Neural cell (in vitro differentiated cells): ENCODE measurements around the gene NTMT1.

Experiments
- EP300 ChIP-seq: fragments of 450-650 bp; conservative IDR thresholded peaks from 2 replicates; pipeline ENCODE4 v1.6.1; 2014; ENCODE audit warnings: antibody characterized with exemption, mild to moderate bottlenecking, moderate library complexity; ENCODE audit not compliant: poor library complexity, severe bottlenecking
- EZH2 ChIP-seq: fragments of 200-600, 300-800 bp; shearing (Covaris generic), sonication (generic); IDR thresholded peaks from 2 replicates; pipeline ENCODE4 v1.6.1; 2014; ENCODE audit warnings: antibody characterized with exemption, low read length, borderline replicate concordance, mild to moderate bottlenecking; ENCODE audit not compliant: insufficient read depth, poor library complexity, severe bottlenecking
- MXI1 ChIP-seq: fragments of 450-650 bp; conservative IDR thresholded peaks from 2 replicates; pipeline ENCODE4 v1.6.1; 2014; ENCODE audit warnings: antibody characterized with exemption, mild to moderate bottlenecking; ENCODE audit not compliant: poor library complexity, severe bottlenecking
- POLR2AphosphoS5 ChIP-seq: IDR thresholded peaks from 2 replicates; pipeline ENCODE4 v1.6.1; 2012
- RAD21 ChIP-seq: fragments of 450-650 bp; conservative IDR thresholded peaks from 2 replicates; pipeline ENCODE4 v1.6.1; 2014; ENCODE audit warnings: antibody characterized with exemption, mild to moderate bottlenecking, moderate library complexity
- SMC3 ChIP-seq: fragments of 450-650 bp; conservative IDR thresholded peaks from 2 replicates; pipeline ENCODE4 v1.6.1; 2014; ENCODE audit warnings: antibody characterized with exemption, mild to moderate bottlenecking, moderate library complexity; ENCODE audit not compliant: poor library complexity
- TAF1 ChIP-seq: IDR thresholded peaks from 2 replicates; pipeline ENCODE4 v1.6.1; 2012; ENCODE audit warnings: low read depth
- TF ChIP-seq, protein P1 (sequence below): fragments of 450-650 bp; IDR thresholded peaks from 2 replicates; pipeline ENCODE4 v1.5.1; 2014; ENCODE audit warnings: antibody characterized with exemption, mild to moderate bottlenecking, moderate library complexity; ENCODE audit not compliant: poor library complexity, severe bottlenecking
- TF ChIP-seq, protein P2 (sequence below): IDR thresholded peaks from 2 replicates; pipeline ENCODE4 v1.6.1; 2012; ENCODE audit warnings: borderline replicate concordance

DNA sequence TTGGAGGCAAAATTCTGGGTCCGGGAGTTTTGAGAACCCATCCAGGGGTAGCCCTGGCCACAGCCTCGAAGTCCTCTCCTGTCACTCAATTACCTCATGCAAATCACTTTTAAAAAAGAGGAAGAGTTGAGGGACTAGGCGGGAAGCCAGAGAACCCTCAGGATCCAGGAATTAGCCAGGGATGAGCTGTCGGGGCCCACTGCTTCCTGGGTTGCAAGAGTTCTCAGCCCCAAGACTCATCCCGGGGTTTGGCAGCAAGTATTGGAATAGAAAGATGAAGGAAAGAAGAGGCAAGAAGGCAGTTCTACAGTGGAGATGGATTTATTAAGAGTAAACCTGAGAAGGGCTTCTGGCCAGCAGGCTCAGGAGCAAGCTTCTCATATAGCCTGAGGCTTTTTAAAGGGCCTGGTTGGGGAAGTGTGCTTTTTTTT lies 30.6 kb upstream of the NTMT1 start:
- TF ChIP-seq, protein P1, sequence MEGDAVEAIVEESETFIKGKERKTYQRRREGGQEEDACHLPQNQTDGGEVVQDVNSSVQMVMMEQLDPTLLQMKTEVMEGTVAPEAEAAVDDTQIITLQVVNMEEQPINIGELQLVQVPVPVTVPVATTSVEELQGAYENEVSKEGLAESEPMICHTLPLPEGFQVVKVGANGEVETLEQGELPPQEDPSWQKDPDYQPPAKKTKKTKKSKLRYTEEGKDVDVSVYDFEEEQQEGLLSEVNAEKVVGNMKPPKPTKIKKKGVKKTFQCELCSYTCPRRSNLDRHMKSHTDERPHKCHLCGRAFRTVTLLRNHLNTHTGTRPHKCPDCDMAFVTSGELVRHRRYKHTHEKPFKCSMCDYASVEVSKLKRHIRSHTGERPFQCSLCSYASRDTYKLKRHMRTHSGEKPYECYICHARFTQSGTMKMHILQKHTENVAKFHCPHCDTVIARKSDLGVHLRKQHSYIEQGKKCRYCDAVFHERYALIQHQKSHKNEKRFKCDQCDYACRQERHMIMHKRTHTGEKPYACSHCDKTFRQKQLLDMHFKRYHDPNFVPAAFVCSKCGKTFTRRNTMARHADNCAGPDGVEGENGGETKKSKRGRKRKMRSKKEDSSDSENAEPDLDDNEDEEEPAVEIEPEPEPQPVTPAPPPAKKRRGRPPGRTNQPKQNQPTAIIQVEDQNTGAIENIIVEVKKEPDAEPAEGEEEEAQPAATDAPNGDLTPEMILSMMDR = no peak
- TF ChIP-seq EZH2 = no peak
- no peak for TF ChIP-seq POLR2AphosphoS5
- no peak for TF ChIP-seq TAF1
- TF ChIP-seq, protein P2, sequence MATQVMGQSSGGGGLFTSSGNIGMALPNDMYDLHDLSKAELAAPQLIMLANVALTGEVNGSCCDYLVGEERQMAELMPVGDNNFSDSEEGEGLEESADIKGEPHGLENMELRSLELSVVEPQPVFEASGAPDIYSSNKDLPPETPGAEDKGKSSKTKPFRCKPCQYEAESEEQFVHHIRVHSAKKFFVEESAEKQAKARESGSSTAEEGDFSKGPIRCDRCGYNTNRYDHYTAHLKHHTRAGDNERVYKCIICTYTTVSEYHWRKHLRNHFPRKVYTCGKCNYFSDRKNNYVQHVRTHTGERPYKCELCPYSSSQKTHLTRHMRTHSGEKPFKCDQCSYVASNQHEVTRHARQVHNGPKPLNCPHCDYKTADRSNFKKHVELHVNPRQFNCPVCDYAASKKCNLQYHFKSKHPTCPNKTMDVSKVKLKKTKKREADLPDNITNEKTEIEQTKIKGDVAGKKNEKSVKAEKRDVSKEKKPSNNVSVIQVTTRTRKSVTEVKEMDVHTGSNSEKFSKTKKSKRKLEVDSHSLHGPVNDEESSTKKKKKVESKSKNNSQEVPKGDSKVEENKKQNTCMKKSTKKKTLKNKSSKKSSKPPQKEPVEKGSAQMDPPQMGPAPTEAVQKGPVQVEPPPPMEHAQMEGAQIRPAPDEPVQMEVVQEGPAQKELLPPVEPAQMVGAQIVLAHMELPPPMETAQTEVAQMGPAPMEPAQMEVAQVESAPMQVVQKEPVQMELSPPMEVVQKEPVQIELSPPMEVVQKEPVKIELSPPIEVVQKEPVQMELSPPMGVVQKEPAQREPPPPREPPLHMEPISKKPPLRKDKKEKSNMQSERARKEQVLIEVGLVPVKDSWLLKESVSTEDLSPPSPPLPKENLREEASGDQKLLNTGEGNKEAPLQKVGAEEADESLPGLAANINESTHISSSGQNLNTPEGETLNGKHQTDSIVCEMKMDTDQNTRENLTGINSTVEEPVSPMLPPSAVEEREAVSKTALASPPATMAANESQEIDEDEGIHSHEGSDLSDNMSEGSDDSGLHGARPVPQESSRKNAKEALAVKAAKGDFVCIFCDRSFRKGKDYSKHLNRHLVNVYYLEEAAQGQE = no peak
- no peak for TF ChIP-seq RAD21
- no peak for TF ChIP-seq EP300
- TF ChIP-seq MXI1 = no peak
- TF ChIP-seq SMC3 = no peak
